Adipose tissue (tissue), 3 donors: ENCODE results near the gene KRT80. TPM values are rescaled to one million over a fixed set of nuclear protein-coding genes. Genes with fewer than 3 reads are reported as not detected.

Experiments
- H3K27ac ChIP-seq: one replicate; pipeline ENCODE4 v1.5.1; 2013; ENCODE audit warnings: low read depth, low read length
- WGBS, 3 donors: extraction: QIAGEN DNeasy Blood & Tissue Kit; methylation state at CpG; one replicate each; pipeline ENCODE4 v1.1.7; 2013; 5-methylcytosine and 5-hydroxymethylcytosine counted together
- polyA plus RNA-seq, 3 donors: library from polyadenylated mRNA; stranded (reverse); fragments of 200-250 nt; gene quantifications; one replicate each; pipeline ENCODE4 v1.2.3, GENCODE V29; 2013
- donor health status: healthy with polysubstance abuse.
- donor health status: Bipolar disorder and iron deficiency.
- donor health status: healthy.

The KRT80 gene
- polyA plus RNA-seq, 3 donors, result 0.19 to 5.4 (median 0.22) TPM

DNA sequence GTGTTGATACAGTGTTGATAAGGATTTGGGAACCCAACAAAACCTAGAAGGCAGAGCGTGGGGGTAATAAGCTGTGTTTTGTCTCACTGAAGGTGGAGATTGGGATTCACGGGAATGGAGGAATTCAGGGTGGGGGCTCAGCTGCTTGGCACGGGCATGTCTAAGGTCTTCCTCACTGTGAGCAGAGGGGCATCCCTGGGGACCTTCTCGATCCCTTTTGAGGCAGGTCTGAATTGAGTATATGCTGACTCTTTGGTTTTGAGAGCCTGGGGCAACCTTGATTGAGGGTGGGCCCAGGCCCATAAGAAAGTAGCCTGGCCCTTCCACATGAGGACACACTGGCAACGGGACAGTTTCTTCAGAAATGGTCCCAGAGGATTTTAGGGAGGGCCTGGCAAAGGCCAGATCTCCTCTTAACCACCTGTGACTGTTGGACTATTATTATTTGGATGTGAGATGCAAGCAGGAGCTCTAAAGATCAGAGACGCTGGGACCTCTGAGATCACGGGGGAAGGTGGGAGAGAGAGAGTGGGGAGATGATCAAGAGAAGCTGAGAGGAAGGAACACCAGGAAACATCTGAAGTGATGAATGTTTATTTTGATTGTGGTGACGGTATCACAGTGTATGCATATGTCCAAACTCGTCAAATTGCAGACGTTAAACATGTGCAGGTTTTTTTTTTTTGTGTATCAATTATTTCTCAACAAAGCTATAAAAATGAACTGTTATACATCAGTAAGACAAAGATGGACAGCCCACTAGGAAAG is 63.9 kb downstream of the KRT80 start:
- 63 to 68% (median 63%) methylated on average over 10 of the region's 10 CpGs for WGBS, 3 donors
- H3K27ac ChIP-seq, result no peak overlapping the region

DNA sequence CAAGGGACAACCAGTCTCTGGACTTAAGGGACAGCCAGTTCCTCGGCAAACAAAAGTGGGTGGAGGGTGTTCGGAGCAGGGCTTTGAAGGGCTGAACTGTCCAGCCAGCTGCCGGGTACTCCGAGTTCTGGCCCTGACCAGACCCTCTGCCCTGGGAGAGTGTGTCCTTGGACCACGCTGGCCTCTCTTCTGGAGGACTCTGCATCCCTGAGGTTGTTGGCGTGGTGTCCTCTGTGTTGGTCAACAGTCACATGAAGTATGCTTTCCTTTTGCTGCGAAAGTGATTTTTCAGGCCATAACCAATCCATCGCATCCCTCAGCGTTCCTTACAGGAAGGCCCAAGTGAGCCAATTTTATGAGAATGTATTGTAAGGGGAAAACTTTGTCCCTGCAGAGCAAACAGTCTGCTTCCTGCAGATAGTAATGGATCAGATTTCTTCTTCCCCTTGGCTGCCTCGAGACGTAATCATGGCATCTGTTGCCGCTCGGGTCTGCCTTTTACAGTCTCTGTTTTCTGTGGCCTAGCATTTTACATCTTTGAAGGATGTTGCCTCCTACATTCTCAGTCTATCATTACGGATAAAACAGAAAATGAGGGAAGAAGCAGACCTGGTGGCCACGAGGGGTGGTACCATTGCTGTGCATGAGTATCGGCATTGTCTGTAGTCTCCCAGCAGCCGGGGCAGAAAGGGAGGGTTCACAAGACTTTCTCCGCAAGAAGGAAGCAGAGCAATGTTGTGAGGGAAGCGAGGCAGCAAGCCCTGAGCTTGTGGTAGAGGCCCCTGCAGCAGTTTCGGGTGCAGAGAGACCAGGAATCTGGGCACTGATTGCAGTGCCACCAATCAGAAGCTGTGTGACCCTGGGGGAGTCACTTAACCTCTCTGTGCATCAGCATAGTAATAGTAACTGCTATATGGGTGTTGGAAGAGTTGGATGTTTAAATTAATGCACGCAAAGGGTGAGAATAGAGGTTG is 64.9 kb downstream of the KRT80 start:
- H3K27ac ChIP-seq, result no peak overlapping the region
- WGBS, 3 donors, result 35 to 62% (median 43%) methylated on average over 21 of the region's 21 CpGs

DNA sequence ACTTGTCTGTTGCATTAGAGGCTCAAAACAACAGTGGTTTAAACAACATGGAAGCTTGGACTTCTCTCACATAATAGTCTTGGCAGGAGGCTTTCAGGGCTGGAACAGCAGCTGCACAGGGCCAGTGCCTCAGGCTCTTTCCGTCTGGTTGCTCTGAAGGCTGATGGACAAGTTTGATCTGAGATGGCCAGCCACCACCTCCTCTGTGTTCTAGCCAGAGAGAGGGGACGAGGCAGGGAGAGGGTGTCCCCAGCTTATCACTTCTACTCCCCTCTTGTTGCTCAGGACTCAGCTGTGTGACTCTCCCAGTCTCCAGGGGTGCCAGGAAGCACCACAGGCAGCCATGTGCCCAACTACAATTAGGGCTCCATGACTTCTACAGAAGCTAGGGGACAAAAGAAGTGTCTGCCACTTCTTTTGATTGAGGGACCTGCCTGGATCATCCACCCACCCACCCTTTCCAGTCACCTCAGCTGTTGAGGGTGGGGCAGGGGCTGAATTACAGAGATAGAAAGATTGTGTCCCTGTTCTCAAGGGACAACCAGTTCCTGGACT is 65.7 kb downstream of the KRT80 start:
- H3K27ac ChIP-seq, result no peak overlapping the region
- WGBS, 3 donors, result 70 to 92% (median 84%) methylated on average over 2 of the region's 2 CpGs

DNA sequence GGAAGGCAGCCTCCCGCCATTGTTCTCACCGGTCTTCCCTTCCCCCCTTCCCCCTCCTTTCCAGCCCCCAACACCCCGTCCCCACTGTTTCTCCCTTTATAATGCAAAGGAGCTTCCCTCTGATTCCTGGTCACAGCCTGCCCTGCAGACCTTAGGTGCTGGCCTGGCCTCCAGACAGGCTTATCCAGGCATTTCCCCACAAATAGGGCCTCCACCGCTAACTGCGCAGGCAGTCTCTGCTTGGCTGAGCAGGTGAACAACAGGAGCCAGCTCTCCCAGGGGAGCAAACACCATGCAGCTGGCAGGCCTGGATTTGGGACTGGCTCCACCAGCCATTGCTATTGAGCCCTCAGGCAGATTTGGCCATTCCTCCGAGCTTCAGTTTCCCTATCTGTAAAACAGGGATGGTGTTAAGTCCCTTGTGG is 66.3 kb downstream of the KRT80 start:
- WGBS, 3 donors, result 80 to 90% (median 87%) methylated on average over 6 of the region's 6 CpGs
- no peak overlapping the region for H3K27ac ChIP-seq

DNA sequence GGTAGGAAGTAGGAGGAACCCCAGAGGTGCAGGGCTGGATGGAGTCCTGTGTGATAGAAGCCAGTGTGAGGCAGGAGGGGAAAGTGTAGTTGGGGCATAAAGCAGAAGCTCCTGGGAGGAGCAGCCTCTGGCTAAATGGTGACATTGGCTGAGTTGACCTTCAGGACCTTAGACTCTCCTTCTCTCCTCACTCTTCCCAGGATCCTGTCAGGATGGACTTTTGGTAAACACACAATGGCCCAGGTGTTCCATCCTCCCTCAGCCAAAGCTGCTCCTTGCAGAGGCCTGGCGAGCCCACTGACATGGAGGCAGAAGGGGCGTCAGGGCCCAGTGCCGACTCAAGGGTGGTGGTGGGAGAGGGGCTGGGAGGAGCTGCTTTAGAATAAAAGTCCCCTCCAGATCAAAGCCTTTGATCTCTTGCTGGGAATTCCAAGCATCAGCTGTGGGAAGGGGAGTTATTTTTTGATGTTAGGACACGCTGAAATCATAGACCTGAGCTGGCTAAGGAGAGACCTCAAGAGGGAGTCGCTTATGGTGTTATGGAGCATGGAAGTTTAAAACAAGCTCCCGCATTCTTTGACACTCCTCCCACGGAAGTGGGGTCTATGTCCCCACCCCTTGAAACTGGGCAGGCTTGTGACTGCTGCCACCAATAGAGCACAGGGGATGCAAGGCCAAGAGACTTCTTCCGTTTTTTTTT is 68.2 kb downstream of the KRT80 start:
- WGBS, 3 donors, result 64 to 73% (median 69%) methylated on average over 8 of the region's 8 CpGs
- no peak overlapping the region for H3K27ac ChIP-seq

DNA sequence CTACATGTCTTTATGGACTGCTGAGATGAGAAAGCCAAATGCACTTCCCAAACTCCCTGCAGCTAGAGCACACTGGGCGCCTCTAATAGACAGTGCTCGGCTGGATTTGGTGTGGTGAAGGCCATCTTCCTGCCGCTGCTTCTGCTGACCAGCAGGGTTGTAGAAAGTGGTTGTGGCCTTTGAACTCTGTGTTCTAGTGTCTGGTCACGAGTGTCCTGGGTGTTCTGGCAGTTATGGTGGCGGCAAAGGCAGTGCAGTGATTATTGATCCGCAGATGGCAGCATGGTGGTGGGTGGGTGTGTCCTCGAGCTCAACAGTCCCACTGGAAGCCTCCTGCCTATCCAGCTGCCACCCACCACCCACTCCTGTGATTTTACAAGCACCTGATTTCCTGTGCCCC is 68.9 kb downstream of the KRT80 start:
- no peak overlapping the region for H3K27ac ChIP-seq
- WGBS, 3 donors, result 81 to 90% (median 87%) methylated on average over 7 of the region's 7 CpGs

DNA sequence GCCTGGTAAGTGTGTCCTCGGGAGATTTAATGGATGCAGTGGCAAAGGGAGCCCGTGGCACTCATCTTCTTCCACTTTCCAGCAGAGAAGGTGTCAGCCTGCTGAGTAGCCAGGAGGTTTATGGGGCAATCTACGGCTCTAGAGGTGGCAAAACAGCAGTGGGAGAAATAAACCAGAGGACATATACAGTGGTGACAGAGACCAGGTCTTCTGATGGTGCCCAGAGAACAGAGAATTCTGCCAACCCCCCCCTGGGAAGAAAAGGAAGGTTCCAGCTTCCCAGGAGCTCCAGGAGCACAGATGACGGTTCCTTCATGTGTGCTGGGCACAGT is 69.3 kb downstream of the KRT80 start:
- 79 to 88% (median 85%) methylated on average over 4 of the region's 4 CpGs for WGBS, 3 donors
- H3K27ac ChIP-seq, result no peak overlapping the region

DNA sequence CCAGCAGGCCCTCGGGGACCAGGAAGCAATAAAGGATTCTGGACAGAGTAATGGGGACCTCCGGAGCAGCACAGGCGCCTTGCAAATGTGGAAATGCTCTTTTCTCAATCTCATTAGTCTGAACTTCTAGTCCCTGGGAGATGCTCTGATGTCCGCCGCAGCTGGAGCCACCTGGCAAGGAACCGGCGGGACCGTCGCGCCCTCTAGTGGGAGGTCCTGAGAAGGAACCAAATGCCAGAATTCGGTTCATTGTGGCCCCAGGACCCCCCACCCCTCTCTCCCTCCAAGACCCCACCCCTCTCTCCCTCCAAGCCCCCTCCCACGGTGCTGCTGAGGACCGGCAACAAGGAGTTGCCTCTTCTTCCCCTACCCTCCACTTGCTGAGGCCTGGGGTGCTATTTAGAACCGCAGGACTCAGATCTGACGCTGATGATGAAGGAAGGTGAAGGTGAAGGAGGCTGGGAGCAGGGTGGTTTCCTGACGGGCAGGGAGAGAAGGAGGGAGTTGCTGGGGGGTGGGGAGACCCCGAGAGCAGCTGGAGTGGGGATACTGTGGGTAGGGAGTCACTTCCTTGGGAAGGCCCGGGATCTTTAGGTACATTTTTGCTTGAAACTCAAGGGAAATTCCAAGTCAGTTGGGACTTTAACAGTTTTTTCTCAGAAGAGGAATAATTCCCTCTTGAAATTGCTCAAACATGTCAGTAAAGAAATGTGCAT is 69.8 kb downstream of the KRT80 start:
- no peak overlapping the region for H3K27ac ChIP-seq
- WGBS, 3 donors, result 14 to 18% (median 17%) methylated on average over 18 of the region's 18 CpGs

DNA sequence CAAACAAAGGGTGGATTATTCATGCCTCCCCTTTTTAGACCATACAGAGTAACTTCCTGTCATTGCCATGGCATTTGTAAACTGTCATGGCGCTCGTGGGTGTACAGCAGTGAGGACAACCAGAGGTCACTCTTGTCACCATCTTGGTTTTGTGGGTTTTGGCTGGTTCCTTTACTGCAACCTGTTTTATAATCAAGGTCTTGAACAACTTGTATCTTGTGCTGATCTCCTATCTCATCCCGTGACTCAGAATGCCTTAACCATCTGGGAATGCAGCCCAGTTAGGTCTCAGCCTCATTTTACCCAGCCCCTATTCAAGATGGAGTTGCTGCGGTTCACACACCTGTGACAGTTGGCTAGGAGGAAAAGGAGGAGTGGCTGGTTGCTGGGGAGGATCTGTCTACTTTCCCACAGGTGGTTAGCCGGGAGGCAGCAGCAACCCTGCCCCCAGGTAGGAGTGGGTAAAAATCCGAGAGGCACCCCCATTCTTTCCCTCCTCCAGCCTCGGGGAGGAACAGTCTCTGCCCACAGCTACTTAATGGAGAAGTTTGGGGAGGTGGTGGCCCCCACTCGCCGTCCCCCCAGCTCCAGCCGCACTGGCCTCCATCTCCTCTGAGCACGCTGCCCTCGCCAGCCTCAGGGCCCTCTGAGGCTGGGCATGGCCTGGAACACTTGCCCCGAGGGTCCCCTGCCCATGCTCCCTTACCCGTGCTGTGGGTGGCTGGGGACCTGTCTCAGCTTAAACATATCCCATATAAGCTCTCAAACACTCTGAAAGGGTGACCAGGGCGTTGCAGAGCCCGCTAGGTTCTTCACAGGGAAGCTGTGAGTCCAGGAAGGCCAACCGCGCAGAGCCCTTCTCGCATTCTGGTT is 70.6 kb downstream of the KRT80 start:
- no peak overlapping the region for H3K27ac ChIP-seq
- 61 to 67% (median 65%) methylated on average over 18 to 19 of the region's 19 CpGs for WGBS, 3 donors

DNA sequence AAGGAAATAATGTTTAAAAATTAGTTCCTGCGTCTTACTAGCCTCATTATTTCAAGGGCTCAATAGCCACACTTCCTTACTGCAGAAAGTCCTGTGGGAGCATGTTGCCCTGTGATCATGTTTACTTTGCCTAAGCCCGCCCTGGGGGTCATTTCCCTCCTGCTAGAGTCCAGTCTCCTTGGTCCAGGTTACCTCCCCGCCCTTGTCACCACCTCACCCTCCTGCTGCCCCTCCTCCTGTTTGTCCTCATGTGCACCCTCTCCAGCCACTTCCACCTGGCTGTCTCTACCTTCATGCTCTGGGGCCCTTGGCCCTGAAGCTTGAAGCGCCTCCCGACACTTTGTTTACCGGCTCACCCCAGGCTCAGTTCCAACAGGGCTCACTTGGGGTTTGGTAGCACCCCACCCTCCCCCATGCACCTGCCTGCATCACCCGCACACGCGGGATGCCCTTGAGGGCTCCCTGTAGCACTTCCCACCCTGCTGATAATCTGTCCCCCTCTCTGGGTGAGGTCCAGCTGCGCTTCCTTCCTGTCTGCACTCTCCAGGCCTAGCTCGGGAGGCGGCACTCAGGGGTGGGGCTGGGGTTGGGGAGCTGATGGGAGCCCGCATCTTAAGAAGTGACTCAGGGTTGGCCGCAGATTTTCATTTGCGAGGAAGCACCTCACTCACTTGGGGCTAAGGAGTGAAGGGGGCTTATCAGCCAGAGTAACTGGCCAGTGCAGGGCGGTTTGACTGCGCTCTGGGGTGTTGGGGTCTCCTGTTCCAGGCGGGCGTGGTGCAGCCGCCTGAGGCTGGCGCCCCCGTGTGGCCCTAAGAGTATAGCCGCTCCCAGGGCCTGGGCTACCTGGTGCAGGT is 72.2 kb downstream of the KRT80 start:
- no peak overlapping the region for H3K27ac ChIP-seq
- 19 to 30% (median 24%) methylated on average over 23 of the region's 23 CpGs for WGBS, 3 donors

Other genes starting within 250 kb of the KRT80 start
- 10 to 100 TPM in 2 of 3 donors, 1 to 10 TPM in 1; 8.9 to 26.9 (median 20.0) TPM for gene ACVR1B, start 240.3 kb downstream of the KRT80 start, polyA plus RNA-seq
- gene TAMALIN, start 185.1 kb downstream of the KRT80 start, polyA plus RNA-seq, result 10 to 100 TPM; 12.6 to 68.3 (median 63.3) TPM
- 1,000 to 10,000 TPM in 1 of 3 donors, 100 to 1,000 TPM in 1, 10 to 100 TPM in 1; 41.8 to 1,093 (median 360) TPM for gene NR4A1, start 140.6 kb downstream of the KRT80 start, polyA plus RNA-seq
- gene ATG101, start 122.0 kb downstream of the KRT80 start, polyA plus RNA-seq, result 10 to 100 TPM; 34.1 to 68.7 (median 58.5) TPM
- under 1 TPM in 2 of 3 donors, not detected in 1; 0.27 to 0.35 TPM for gene SMIM41, start 112.3 kb downstream of the KRT80 start, polyA plus RNA-seq
- 10 to 100 TPM in 2 of 3 donors, 1 to 10 TPM in 1; 9.5 to 51.5 (median 18.1) TPM for gene KRT7, start 41.2 kb upstream of the KRT80 start, polyA plus RNA-seq
- 1 to 10 TPM in 1 of 3 donors, not detected in 2; 1.2 TPM for gene KRT86, start 82.6 kb upstream of the KRT80 start, polyA plus RNA-seq
- under 1 TPM in 2 of 3 donors, not detected in 1; 0.04 to 0.34 TPM for gene KRT81, start 99.5 kb upstream of the KRT80 start, polyA plus RNA-seq
- not detected for gene KRT83, start 129.4 kb upstream of the KRT80 start, polyA plus RNA-seq
- not detected for gene KRT85, start 175.5 kb upstream of the KRT80 start, polyA plus RNA-seq
- gene KRT84, start 193.6 kb upstream of the KRT80 start, polyA plus RNA-seq, result not detected
- gene KRT82, start 214.3 kb upstream of the KRT80 start, polyA plus RNA-seq, result not detected
- under 1 TPM in 1 of 3 donors, not detected in 2; 0.11 TPM for gene KRT75, start 242.4 kb upstream of the KRT80 start, polyA plus RNA-seq